K562 (cell line): ENCODE results near the gene GP1BA. TPM values are rescaled to one million over a fixed set of nuclear protein-coding genes. Genes with fewer than 3 reads are reported as not detected.

Experiments used
- ARNT ChIP-seq, 2 experiments: fragments of 450-650 bp; IDR thresholded peaks; 2 replicates each; pipeline ENCODE4 v1.6.1; 2016; ENCODE audit warnings: mild to moderate bottlenecking in 1 of 2
- CC2D1A ChIP-seq: fragments of 450-650 bp; IDR thresholded peaks from 2 replicates; pipeline ENCODE4 v1.6.1; 2017; ENCODE audit warnings: mild to moderate bottlenecking
- CGGBP1 ChIP-seq: fragments of 250-450 bp; sonication (Bioruptor Pico); IDR thresholded peaks from 2 replicates; pipeline ENCODE4 v1.9.0; 2021; ENCODE audit warnings: mild to moderate bottlenecking
- CREB1 ChIP-seq, 2 experiments: sonication (generic) in 1 of 2; formaldehyde crosslinking in 1 of 2; IDR thresholded peaks; 2 replicates each; pipeline versions ENCODE4 v1.6.1 to v1.8.0; 2012 to 2022; ENCODE audit warnings: inconsistent platforms in 1 of 2, mild to moderate bottlenecking in 1 of 2, missing genetic modification reagents in 1 of 2, moderate library complexity in 1 of 2
- CTBP1 ChIP-seq: fragments of 450-650 bp; IDR thresholded peaks from 2 replicates; pipeline ENCODE4 v1.6.1; 2016; ENCODE audit warnings: borderline replicate concordance
- FOXP1 ChIP-seq: sonication (generic); formaldehyde crosslinking; IDR thresholded peaks from 2 replicates; pipeline ENCODE4 v1.8.0; 2022; ENCODE audit warnings: mild to moderate bottlenecking, missing genetic modification reagents
- HMGN3 ChIP-seq: IDR thresholded peaks from 2 replicates; pipeline ENCODE4 v1.6.1; 2011; ENCODE audit warnings: borderline replicate concordance, low read depth, mild to moderate bottlenecking, mixed read lengths, low read length; ENCODE audit not compliant: insufficient read length; ENCODE audit errors: extremely low read depth
- KDM5B ChIP-seq: fragments of 200-600 bp; sonication (generic); IDR thresholded peaks from 2 replicates; pipeline ENCODE4 v1.6.1; 2012; ENCODE audit warnings: low read depth, mild to moderate bottlenecking, moderate library complexity, low read length, control low read depth, inconsistent platforms; ENCODE audit not compliant: insufficient replicate concordance
- NR4A1 ChIP-seq, 2 experiments: fragments of 250-450 bp in 1 of 2; fragments of 450-650 bp in 1 of 2; sonication (Bioruptor Pico) in 1 of 2; IDR thresholded peaks; 2 replicates each; pipeline versions ENCODE4 v1.4.0 to v1.6.1; 2016 to 2020; ENCODE audit warnings: mild to moderate bottlenecking in 2 of 2, missing compliant biosample characterization in 1 of 2, missing genetic modification characterization in 1 of 2, moderate library complexity in 1 of 2
- REST ChIP-seq, 2 experiments: fragments of 450-650 bp; formaldehyde crosslinking in 1 of 2; IDR thresholded peaks; 2 replicates each; pipeline versions ENCODE4 v1.4.0 to v1.6.1; 2014 to 2020; ENCODE audit warnings: mild to moderate bottlenecking in 2 of 2, borderline replicate concordance in 1 of 2, low read depth in 1 of 2
- XRCC4 ChIP-seq: IDR thresholded peaks from one replicate; pipeline ENCODE4 v1.6.1; 2011; ENCODE audit not compliant: insufficient read depth, insufficient read length; ENCODE audit errors: extremely low read depth
- ZKSCAN1 ChIP-seq: fragments of 150-350 bp; IDR thresholded peaks from 2 replicates; pipeline ENCODE4 v1.6.1; 2016; ENCODE audit warnings: low read depth, low read length
- ZNF12 ChIP-seq: sonication (generic); formaldehyde crosslinking; IDR thresholded peaks from 2 replicates; pipeline ENCODE4 v1.4.0; 2020; ENCODE audit warnings: mild to moderate bottlenecking, missing genetic modification reagents
- ZNF639 ChIP-seq, 2 experiments: fragments of 200-800 bp in 1 of 2; sonication (Bioruptor generic) in 1 of 2; sonication (generic) in 1 of 2; formaldehyde crosslinking in 1 of 2; IDR thresholded peaks in 1 of 2; conservative IDR thresholded peaks in 1 of 2; 2 replicates each; pipeline versions ENCODE4 v1.5.0 to v1.6.1; 2016 to 2020; ENCODE audit warnings: missing compliant biosample characterization in 1 of 2, missing genetic modification characterization in 1 of 2, missing genetic modification reagents in 1 of 2
- polyA plus RNA-seq, 8 experiments: library from polyadenylated mRNA; depleted of rRNA in 4 of 8; stranded (reverse) in 5 of 8; unstranded in 3 of 8; fragments of >200 nt; fragmentation: Nextera tagmentation in 2 of 8; fragmentation: Illumina TruSeq in 1 of 8; extraction: Ambion mirVana in 2 of 8; extraction: Trizol in 1 of 8; gene quantifications; 2 replicates each; pipeline versions ENCODE4 v1.2.1 to v1.2.3, GENCODE V29; 2011 to 2014; ENCODE audit warnings: inconsistent platforms in 1 of 8, missing spikeins in 1 of 8
- total RNA-seq, 7 experiments: library from RNA; depleted of rRNA in 6 of 7; stranded (reverse); fragments of >200 nt in 6 of 7; fragmentation: Illumina TruSeq in 2 of 7; extraction: Trizol in 2 of 7; gene quantifications; 2 replicates each; pipeline versions ENCODE4 v1.2.1 to v1.2.3, GENCODE V29; 2011 to 2021; ENCODE audit warnings: low replicate concordance in 1 of 7

GP1BA gene
- total and polyA plus RNA-seq, 9 of the 15 experiments (the other 6 are each of a cell fraction or from before 2014, with no cell fraction given), result 0.01 TPM; not detected in 8

GRCh38 chr17:4967539-4968485, 35.7 kb downstream of the GP1BA start, which contains the start of gene SPAG7 (continued):
- TF ChIP-seq XRCC4 (no peak), ZKSCAN1 (no peak), REST (IDR thresholded peaks at IDR 0.05; ENCODE audit: borderline replicate concordance) (peak; percentile 73), REST (CRISPR knock-in tag; IDR thresholded peaks at IDR 0.05; ENCODE audit: low read depth) (no peak), HMGN3 (peak; percentile 92), ARNT (IDR thresholded peaks at IDR 0.05) (no peak), CC2D1A (no peak), CTBP1 (peak; percentile 31; the same call in 1 of the 2 replicates), ZNF639 (CRISPR knock-in tag; conservative IDR thresholded peaks at IDR 0.05 in 1 of 2, IDR thresholded peaks at IDR 0.05 in 1 of 2) (no peak), KDM5B (peak; percentile 62), NR4A1 (CRISPR knock-in tag; IDR thresholded peaks at IDR 0.05) (no peak), NR4A1 (tag; IDR thresholded peaks at IDR 0.05) (no peak), FOXP1 (CRISPR knock-in tag) (peak; percentile 76; the same call in 1 of the 2 replicates), ZNF12 (CRISPR knock-in tag) (no peak), CREB1 (IDR thresholded peaks at IDR 0.05) (no peak), CREB1 (CRISPR knock-in tag; IDR thresholded peaks at IDR 0.05) (peak; percentile 13; the same call in 1 of the 2 replicates), CGGBP1 (no peak)
